ENCODE measurements around the gene LRRC38.
A peak's percentile ranks its signal among the peaks of the same experiment; 100 is the strongest.

LRRC38 gene

GRCh38 chr1:13514821-13515220, 1.0 kb upstream of the LRRC38 start:
- DNase-seq = no peak

- no peak for DNase-seq
Measured at GRCh38 chr1:13513063-13513894, 524 bp downstream of the LRRC38 start.

DNA sequence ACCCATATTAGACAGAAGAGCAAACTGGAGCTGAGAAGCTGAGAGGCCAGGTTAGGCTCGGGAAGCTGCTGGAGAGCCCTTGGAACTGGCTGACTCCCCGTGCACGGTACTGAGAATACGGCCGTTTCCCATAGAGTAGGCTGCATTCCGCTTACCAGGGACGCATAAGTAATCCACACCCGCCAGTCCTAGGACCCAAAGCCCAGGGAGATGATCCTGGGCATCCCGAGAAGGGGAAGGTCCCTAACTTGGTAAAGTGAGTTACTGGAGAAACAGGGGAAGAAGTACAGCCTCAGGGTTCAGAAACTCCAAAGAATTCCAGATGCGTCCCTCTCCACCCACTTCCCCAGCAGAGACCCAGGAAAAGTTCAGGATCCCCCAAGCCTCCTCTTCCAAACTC, 1.3 kb downstream of the LRRC38 start:
- no peak for DNase-seq

- no peak for DNase-seq
Measured at GRCh38 chr1:13510499-13510898, 3.3 kb downstream of the LRRC38 start.

- no peak for DNase-seq
Measured at GRCh38 chr1:13507075-13507474, 6.7 kb downstream of the LRRC38 start.

- DNase-seq = no peak
Measured at GRCh38 chr1:13505020-13505419, 8.8 kb downstream of the LRRC38 start.

- no peak for DNase-seq
Measured at GRCh38 chr1:13500806-13501205, 13.0 kb downstream of the LRRC38 start.

GRCh38 chr1:13499422-13499821, 14.4 kb downstream of the LRRC38 start:
- no peak for DNase-seq

- no peak for DNase-seq
Measured at GRCh38 chr1:13498553-13498952, 15.2 kb downstream of the LRRC38 start.

GRCh38 chr1:13495186-13495585, 18.6 kb downstream of the LRRC38 start:
- DNase-seq = no peak

DNA sequence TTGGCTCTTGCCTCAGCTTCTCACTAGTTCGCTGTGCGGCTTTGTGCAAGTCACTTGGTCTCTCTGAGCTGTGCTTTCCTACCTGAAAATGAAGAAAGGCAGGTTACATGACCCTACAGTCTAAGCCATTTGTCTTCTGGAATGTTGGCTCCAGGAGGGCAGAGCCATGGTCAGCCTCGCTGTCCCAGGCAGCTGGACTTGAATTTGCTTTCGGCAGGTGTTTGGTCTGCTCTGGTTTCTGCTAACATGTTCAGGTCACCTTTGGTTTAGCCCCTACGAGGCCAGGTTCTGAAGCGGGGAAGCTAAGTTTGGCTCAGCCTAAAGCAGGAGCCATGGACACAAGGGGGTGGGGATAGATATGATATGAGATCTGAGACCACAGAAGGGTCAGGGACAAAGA, 19.1 kb downstream of the LRRC38 start:
- no peak for DNase-seq

DNA sequence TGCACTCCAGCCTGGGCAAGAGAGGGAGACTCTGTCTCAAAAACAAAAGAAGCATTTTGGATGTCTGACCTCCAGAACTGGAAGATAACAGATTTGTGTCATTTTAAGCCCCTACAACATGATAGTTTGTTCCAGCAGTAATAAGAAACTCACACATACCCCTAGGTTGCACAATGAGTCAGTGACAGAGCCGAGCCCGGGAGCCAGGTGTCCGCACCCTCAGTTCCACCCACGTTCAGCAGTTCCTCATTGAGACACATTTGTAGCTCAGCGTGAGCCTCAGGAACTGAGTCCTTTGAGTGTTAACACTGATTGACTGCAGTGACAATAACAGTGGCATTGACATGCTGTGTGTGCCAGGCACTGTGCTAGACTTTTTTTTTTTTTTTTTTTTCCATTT, 19.8 kb downstream of the LRRC38 start:
- DNase-seq = peak; percentile 8

DNA sequence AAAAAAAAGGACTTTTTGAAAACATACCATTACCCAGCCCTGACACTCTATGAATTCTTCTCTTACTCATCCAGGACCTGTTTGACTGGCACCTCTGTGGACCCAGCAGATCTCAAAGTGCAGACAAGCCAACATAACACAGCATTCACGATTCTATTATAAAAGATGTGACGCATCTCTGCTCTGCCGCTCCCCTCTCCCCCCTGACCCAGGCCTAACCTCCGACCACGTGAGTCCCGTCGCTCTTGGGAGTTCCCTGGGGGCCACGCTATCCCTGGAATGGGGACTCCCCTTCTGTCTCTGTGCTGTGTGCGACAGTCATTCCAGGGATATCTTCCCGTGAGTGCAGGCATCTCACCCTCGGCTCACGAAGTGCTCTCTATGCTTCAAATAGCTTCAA, 21.1 kb downstream of the LRRC38 start:
- no peak for DNase-seq

DNA sequence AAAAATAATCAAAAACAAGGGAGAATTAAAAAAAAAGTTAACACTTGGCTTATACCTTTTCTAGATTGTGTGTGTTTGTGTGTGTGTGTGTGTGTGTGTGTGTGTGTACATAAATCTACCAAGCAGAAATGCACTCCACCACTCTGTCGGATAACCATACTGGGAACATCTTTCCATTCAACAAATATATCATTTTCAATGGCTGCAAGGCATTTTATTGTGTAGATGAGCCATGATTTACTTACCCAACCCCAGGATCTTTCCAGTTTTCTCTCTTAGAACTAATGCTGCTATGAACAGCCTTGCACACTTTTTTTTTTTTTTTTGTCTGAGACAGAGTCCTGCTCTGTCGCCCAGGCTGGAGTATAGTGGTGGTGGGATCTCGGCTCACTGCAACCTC, 25.8 kb downstream of the LRRC38 start:
- no peak for DNase-seq

GRCh38 chr1:13487143-13487868, 26.5 kb downstream of the LRRC38 start:
- DNase-seq = no peak

DNA sequence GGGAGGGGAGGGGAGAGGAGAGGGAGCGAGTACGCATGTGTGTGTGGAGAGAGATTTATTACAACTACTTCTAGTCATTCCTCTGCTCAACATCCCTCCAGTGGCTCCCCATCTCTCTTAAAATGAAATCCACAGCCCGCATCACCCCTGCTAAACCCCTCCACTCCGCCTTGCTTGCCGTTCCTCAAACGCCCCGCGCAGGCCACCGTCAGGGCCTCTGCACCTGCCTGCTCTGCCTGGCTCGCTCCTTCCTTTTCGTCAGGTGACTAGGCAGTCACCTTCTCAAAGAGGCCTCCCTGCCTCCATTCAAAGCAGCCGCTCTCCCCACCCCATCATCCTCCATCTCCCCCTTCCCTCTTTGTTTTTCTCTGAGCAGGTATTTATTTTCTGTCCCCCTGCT, 29.9 kb downstream of the LRRC38 start:
- no peak for DNase-seq

DNA sequence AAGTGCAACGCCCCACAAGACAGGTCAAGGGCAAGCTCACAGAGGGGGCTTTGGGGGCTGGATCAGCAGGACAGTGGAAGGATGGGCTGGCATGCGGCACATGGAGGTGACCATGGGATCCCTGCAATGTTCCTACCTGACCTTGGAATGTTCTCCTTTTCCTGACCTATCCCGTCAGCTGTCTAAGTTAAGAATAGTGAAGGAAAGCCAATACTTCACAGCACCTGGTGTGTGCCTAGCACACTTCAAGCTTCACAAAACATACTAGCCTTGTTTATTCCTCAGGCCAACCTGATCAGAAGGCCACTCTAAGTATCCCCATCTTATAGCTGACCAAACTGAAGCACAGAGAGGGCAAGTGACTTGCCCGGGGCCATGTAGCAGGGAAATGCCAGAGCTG, 31.2 kb downstream of the LRRC38 start:
- no peak for DNase-seq

GRCh38 chr1:13479171-13479856, 34.5 kb downstream of the LRRC38 start:
- no peak for DNase-seq

DNA sequence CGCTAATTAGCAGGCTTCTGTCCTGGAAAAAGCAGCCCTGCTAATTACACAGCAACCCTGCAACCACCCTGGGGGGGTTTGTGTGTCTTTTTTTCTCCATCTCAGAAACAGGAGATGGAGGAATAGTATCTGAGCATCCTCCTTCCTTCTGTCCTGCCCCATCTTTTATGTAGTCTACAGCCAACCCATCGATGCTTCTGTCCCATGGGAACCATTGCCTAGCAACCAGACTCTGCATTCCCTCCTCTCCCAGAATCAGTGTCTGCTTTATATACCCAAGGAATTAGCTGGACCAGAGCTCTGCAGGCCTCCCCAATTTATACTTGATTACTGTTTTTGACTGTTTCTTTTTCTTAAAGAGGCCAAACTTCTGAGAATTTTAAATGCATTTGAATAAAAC, 35.1 kb downstream of the LRRC38 start:
- DNase-seq = no peak

GRCh38 chr1:13469343-13469742, 44.5 kb downstream of the LRRC38 start:
- DNase-seq = no peak

DNA sequence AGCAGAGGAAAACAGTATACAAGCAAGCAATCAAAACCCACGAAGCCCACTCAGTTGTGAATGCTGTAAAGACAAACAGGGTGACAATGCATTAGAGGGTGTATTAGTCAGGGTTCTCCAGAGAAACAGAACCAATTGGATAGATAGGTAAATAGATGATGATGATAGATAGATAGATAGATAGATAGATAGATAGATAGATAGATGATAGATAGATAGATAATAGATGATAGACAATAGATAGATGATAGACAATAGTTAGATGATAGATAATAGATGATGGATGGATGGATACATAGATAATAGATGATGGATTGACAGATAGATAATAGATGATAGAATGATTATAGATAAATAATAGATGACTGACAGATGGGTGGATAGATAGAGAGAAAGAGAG, 48.3 kb downstream of the LRRC38 start:
- DNase-seq = no peak

DNA sequence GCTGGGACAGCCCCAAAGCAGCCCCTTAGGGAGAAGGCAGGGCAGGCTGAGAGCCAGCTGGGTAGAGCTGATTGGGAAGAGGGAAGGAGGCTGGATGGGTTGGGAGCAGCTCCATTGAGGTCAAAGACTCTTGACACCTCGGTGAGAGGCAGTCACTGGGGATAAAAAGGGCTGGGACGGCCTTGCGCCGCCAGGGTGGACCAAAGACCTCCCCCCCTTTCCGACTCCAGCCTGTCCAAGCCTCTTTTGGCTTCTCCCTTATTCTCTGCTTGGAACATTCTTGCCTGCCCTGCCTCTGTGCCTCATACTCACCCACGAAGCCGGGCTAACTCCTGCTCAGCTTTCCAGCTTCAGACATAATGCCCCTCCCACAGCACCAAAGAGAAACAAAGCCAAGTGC, 51.1 kb downstream of the LRRC38 start:
- DNase-seq = no peak

DNA sequence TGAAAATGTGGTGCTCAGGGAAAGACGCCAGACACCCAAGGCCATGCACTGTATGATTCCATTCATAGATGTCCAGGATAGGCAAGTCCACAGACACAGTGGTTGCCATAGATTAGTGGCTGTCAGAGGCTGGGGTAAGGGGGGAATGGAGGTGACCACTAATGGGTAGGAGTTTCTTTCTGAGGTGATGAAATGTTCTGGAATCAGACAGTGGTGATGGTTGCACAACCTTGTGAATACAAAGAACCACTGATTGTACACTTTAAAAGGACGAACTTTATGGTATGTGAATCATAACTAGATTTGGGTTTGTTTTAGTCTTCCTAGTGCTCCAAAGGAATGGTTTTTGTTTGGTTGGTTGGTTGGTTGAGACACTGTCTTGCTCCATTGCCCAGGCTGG, 51.8 kb downstream of the LRRC38 start:
- no peak for DNase-seq
